ENCODE measurements around the gene PPP2R1A. TPM values are rescaled to one million over a fixed set of nuclear protein-coding genes. Genes with fewer than 3 reads are reported as not detected.
"Not testable (repeated sequence)": the region's sequence is repeated elsewhere in the genome, so short reads cannot be mapped to it uniquely, and the experiment has no call there.

The PPP2R1A gene
- total RNA-seq, 6 donors from 2014 or later = 90.1 to 214 (median 177) TPM

DNA sequence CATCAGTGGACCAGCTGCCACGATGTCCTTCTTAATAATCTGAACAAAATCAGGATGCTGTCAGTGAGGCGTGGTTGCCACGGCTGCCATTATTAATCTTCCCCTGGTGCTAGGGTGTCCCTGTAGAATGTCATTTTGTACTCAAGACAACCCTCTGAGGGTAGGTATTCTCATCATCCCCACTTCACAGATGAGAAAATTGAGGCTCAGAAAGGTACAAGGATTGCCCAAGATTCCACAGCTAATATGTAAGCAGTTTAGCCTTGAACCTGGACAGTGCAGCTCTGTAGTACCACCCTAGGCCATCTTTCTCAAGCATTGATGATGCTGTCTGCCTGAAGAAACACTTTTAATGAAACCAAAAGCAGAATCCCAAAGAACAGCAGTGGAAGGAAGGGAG lies 8.1 kb downstream of the PPP2R1A start:
- no peak overlapping the region for H3K27ac ChIP-seq
- peaks cover 17 to 80% (median 38%) of the 10 kb centered on the region in 4 donors for H3K36me3 ChIP-seq
- ATAC-seq (ENCODE audit: low FRiP score in 2 of 2) (no peak), DNase-seq (no peak)
- no peaks in the 10 kb centered on the region for H3K9me3 ChIP-seq
- TF ChIP-seq EP300 (IDR thresholded peaks at IDR 0.05) (no peak), POLR2AphosphoS5 (IDR thresholded peaks at IDR 0.05) (no peak), POLR2A (IDR thresholded peaks at IDR 0.05) (no peak)
- TF ChIP-seq, protein P1, sequence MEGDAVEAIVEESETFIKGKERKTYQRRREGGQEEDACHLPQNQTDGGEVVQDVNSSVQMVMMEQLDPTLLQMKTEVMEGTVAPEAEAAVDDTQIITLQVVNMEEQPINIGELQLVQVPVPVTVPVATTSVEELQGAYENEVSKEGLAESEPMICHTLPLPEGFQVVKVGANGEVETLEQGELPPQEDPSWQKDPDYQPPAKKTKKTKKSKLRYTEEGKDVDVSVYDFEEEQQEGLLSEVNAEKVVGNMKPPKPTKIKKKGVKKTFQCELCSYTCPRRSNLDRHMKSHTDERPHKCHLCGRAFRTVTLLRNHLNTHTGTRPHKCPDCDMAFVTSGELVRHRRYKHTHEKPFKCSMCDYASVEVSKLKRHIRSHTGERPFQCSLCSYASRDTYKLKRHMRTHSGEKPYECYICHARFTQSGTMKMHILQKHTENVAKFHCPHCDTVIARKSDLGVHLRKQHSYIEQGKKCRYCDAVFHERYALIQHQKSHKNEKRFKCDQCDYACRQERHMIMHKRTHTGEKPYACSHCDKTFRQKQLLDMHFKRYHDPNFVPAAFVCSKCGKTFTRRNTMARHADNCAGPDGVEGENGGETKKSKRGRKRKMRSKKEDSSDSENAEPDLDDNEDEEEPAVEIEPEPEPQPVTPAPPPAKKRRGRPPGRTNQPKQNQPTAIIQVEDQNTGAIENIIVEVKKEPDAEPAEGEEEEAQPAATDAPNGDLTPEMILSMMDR (IDR thresholded peaks at IDR 0.05) = no peak
- WGBS, 2 donors = 83 to 88% methylated on average over 3 of the region's 3 CpGs
- no peaks in the 10 kb centered on the region for H3K27me3 ChIP-seq
- H3K4me1 ChIP-seq = peaks cover 19 to 50% (median 20%) of the 10 kb centered on the region in 4 donors
- H3K4me3 ChIP-seq = no peak overlapping the region

DNA sequence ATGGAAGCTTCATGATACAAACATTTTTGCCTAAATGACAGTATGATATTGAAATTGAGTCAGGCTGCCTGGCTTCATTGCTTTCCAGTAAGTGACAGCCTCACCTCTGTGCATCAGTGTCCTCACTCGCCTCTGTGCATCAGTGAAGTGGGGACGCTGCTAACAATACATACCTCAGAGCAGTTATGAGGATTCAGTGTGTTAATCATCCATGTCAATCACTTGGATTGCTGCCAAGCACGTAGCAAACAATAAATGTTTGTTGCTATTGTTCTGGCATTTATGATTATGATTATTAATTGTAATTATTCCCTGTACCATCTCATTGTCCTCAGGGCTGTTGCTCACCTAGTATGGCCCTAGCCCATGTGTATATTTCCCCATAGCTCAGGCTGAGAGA lies 8.8 kb downstream of the PPP2R1A start:
- 74 to 76% methylated on average over 3 of the region's 3 CpGs for WGBS, 2 donors
- TF ChIP-seq POLR2AphosphoS5 (IDR thresholded peaks at IDR 0.05) = no peak
- TF ChIP-seq, protein P1 (IDR thresholded peaks at IDR 0.05) = no peak
- TF ChIP-seq EP300 (IDR thresholded peaks at IDR 0.05) = no peak
- TF ChIP-seq POLR2A (IDR thresholded peaks at IDR 0.05) = no peak
- Histone ChIP-seq H3K27me3 (no peaks in the 10 kb centered on the region), H3K36me3 (peaks cover 18 to 80% (median 43%) of the 10 kb centered on the region in 4 donors), H3K27ac (peak overlapping the region in 1 of 4 donors; percentile 10), H3K9me3 (no peaks in the 10 kb centered on the region), H3K4me1 (peaks cover 15 to 43% (median 19%) of the 10 kb centered on the region in 4 donors), H3K4me3 (no peak overlapping the region)
- no peak for ATAC-seq (ENCODE audit: low FRiP score in 2 of 2)
- DNase-seq = no peak

DNA sequence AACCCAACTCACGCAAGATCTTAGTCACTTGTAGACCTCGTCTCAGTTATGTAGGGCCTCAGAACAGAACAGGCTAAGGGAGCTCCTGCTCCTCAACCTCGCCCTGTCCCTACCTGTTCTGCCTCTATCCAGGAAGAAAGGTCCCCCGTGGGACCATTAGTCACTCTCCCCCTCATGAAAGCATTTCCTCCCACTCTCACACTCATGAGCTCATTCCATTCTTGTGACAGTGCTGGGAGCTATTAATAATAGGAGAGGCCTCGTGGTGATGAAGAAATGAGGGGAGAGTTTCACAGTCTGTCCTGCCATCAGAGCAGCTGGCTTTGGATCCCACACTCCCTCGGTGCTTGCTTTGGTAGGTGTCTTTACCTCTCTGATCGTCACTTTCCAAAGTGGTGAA lies 10.2 kb downstream of the PPP2R1A start:
- TF ChIP-seq, protein P1 (IDR thresholded peaks at IDR 0.05) = no peak
- TF ChIP-seq POLR2A (IDR thresholded peaks at IDR 0.05) (no peak), POLR2AphosphoS5 (IDR thresholded peaks at IDR 0.05) (no peak), EP300 (IDR thresholded peaks at IDR 0.05) (peak in 1 of 4 donors; percentile 7)
- WGBS, 2 donors = 70 to 71% methylated on average over 7 of the region's 7 CpGs
- no peak for DNase-seq
- ATAC-seq (ENCODE audit: low FRiP score in 2 of 2) = peak in 1 of 2 donors; percentile 70
- H3K4me1 ChIP-seq = peaks cover 10 to 33% (median 12%) of the 10 kb centered on the region in 4 donors
- peaks cover 18 to 84% (median 56%) of the 10 kb centered on the region in 4 donors for H3K36me3 ChIP-seq
- no peaks in the 10 kb centered on the region for H3K9me3 ChIP-seq
- H3K27ac ChIP-seq = peak overlapping the region in 1 of 4 donors; percentile 8
- H3K4me3 ChIP-seq = no peak overlapping the region
- no peaks in the 10 kb centered on the region for H3K27me3 ChIP-seq

DNA sequence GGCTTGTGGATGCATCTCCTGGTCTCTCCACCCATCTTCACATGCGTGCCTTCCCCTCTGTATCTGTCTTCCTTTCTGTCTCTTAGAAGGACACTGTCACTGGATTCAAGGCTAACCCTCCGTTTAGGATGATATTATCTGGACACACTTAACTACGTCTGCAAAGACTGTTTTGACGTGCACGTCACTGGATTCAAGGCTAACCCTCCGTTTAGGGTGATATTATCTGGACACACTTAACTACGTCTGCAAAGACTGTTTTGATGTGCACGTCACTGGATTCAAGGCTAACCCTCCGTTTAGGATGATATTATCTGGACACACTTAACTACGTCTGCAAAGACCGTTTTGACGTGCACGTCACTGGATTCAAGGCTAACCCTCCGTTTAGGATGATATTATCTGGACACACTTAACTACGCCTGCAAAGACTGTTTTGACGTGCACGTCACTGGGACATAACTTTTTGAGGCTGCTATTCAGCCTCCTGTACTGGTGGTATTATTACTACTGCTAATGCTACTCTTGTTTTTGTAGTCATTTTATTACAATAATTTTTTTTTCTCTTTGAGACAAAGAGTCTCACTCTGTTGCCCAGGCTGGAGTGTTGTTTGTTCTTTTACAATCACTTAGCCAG lies 11.0 kb downstream of the PPP2R1A start:
- 87 to 90% methylated on average over 17 of the region's 17 CpGs for WGBS, 2 donors
- DNase-seq; H3K9me3 ChIP-seq; H3K27me3 ChIP-seq; ATAC-seq (ENCODE audit: low FRiP score in 2 of 2); H3K4me3 ChIP-seq: not testable (repeated sequence)
- Histone ChIP-seq H3K27ac (peak overlapping the region in 2 of 4 donors; percentile 8 to 13), H3K36me3 (peaks cover 20 to 86% (median 58%) of the 10 kb centered on the region in 4 donors), H3K4me1 (peaks cover 10 to 27% (median 12%) of the 10 kb centered on the region in 4 donors)

DNA sequence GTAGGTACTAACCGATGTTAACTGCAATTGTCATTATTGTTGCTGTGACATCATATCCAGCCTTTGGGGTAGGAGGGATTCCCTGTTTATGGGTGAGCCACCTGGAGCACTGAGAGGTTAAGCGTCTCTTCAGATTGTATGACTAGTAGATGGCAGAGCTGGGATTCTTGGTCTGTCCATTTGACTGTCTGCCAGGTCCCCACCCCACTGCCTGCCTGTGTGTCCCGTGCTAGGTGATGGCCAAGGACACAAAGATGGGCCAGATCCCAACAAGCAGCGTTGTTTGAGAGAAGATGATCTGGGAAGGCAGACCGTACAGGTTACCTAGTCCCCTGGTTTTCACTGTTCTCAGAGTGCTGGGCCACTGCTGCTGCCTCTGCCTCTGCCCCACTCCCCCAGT lies 16.6 kb downstream of the PPP2R1A start:
- H3K27me3 ChIP-seq = no peaks in the 10 kb centered on the region
- ATAC-seq (ENCODE audit: low FRiP score in 2 of 2) = no peak
- H3K9me3 ChIP-seq = no peaks in the 10 kb centered on the region
- peaks cover 40 to 100% (median 88%) of the 10 kb centered on the region in 4 donors for H3K36me3 ChIP-seq
- TF ChIP-seq, protein P1 (IDR thresholded peaks at IDR 0.05) = no peak
- TF ChIP-seq POLR2AphosphoS5 (IDR thresholded peaks at IDR 0.05) (no peak), POLR2A (IDR thresholded peaks at IDR 0.05) (no peak), EP300 (IDR thresholded peaks at IDR 0.05) (no peak)
- DNase-seq = no peak
- WGBS, 2 donors = 75 to 90% methylated on average over 3 to 5 of the region's 5 CpGs
- no peaks in the 10 kb centered on the region for H3K4me1 ChIP-seq
- no peak overlapping the region for H3K4me3 ChIP-seq
- H3K27ac ChIP-seq = no peak overlapping the region

Data from upper lobe of left lung (tissue), 6 donors.